Neural cell (in vitro differentiated cells): Measurements from ENCODE around the gene CPXM2.

Experiments
- EP300 ChIP-seq: fragments of 450-650 bp; conservative IDR thresholded peaks from 2 replicates; pipeline ENCODE4 v1.6.1; 2014; ENCODE audit warnings: antibody characterized with exemption, mild to moderate bottlenecking, moderate library complexity; ENCODE audit not compliant: poor library complexity, severe bottlenecking
- POLR2AphosphoS5 ChIP-seq: IDR thresholded peaks from 2 replicates; pipeline ENCODE4 v1.6.1; 2012
- TF ChIP-seq, protein P1 (sequence below): fragments of 450-650 bp; IDR thresholded peaks from 2 replicates; pipeline ENCODE4 v1.5.1; 2014; ENCODE audit warnings: antibody characterized with exemption, mild to moderate bottlenecking, moderate library complexity; ENCODE audit not compliant: poor library complexity, severe bottlenecking

DNA sequence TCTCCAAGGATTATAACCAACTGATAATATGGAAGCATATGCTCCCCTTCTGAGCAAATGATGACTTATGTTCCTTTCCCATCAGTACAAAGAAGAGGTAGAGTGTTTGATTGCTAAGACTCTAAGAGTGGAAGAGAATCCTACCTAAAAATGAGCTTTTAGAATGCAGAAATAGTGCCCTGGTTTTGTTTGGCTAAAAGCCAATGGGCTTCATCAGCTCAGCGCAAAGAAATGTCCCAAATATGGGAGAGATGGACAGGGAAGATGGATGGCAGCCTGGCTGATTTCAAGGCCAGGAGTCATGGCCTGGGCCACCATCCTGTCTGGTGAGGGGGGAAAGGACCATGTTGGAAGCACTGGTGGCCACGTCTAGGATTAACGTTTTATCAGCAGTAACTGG, 165.2 kb downstream of the CPXM2 start:
- TF ChIP-seq, protein P1, sequence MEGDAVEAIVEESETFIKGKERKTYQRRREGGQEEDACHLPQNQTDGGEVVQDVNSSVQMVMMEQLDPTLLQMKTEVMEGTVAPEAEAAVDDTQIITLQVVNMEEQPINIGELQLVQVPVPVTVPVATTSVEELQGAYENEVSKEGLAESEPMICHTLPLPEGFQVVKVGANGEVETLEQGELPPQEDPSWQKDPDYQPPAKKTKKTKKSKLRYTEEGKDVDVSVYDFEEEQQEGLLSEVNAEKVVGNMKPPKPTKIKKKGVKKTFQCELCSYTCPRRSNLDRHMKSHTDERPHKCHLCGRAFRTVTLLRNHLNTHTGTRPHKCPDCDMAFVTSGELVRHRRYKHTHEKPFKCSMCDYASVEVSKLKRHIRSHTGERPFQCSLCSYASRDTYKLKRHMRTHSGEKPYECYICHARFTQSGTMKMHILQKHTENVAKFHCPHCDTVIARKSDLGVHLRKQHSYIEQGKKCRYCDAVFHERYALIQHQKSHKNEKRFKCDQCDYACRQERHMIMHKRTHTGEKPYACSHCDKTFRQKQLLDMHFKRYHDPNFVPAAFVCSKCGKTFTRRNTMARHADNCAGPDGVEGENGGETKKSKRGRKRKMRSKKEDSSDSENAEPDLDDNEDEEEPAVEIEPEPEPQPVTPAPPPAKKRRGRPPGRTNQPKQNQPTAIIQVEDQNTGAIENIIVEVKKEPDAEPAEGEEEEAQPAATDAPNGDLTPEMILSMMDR, result no peak
- TF ChIP-seq EP300 (no peak), POLR2AphosphoS5 (no peak)
